Thoracic aorta (tissue), 2 donors: Measurements from ENCODE around the gene SLCO2A1. TPM values are rescaled to one million over a fixed set of nuclear protein-coding genes. Genes with fewer than 3 reads are reported as not detected.

Experiments used
- ATAC-seq: fragments of 150-250 bp; one replicate; pipeline ENCODE4 v1.8.0; 2017; ENCODE audit warnings: low read depth; ENCODE audit not compliant: insufficient number of reproducible peaks, low FRiP score
- DNase-seq: peaks from one replicate; pipeline ENCODE4 v3.0.0-alpha.2; 2020; ENCODE audit warnings: low spot score
- H3K27ac ChIP-seq, 2 donors: fragments of 200-600 bp; sonication (generic); 1 replicate in 1 of 2; 2 replicates in 1 of 2; pipeline ENCODE4 v1.5.1; 2016; ENCODE audit warnings: mild to moderate bottlenecking in 2 of 2, moderate library complexity in 2 of 2
- H3K27me3 ChIP-seq: fragments of 200-600 bp; sonication (generic); replicated peaks from 2 replicates; pipeline ENCODE4 v1.6.0; 2016; ENCODE audit warnings: mild to moderate bottlenecking; ENCODE audit not compliant: insufficient read depth
- H3K36me3 ChIP-seq: fragments of 200-600 bp; sonication (generic); one replicate; pipeline ENCODE4 v1.5.1; 2016
- H3K4me1 ChIP-seq, 2 donors: fragments of 200-600 bp; sonication (generic); 1 replicate in 1 of 2; 2 replicates in 1 of 2; pipeline versions ENCODE4 v1.5.1 to v1.6.0; 2016; ENCODE audit warnings: low read depth in 2 of 2, mild to moderate bottlenecking in 1 of 2; ENCODE audit not compliant: control insufficient read depth in 1 of 2
- H3K4me3 ChIP-seq: fragments of 200-600 bp; sonication (generic); 2 replicates; pipeline ENCODE4 v1.5.1; 2016; ENCODE audit warnings: mild to moderate bottlenecking
- H3K9me3 ChIP-seq: fragments of 200-600 bp; sonication (generic); 2 replicates; pipeline ENCODE4 v1.5.1; 2016
- CTCF ChIP-seq: fragments of 200-600 bp; sonication (generic); IDR thresholded peaks from one replicate; pipeline ENCODE4 v1.5.1; 2019; ENCODE audit warnings: antibody characterized with exemption
- total RNA-seq, 2 donors: library from RNA; depleted of rRNA; stranded (reverse); fragments of >200 nt; gene quantifications; one replicate each; pipeline versions ENCODE4 v1.1.0 to v1.2.3, GENCODE V29; 2016

The SLCO2A1 gene
- total RNA-seq, 2 donors from 2014 or later = 7.9 to 115 TPM

DNA sequence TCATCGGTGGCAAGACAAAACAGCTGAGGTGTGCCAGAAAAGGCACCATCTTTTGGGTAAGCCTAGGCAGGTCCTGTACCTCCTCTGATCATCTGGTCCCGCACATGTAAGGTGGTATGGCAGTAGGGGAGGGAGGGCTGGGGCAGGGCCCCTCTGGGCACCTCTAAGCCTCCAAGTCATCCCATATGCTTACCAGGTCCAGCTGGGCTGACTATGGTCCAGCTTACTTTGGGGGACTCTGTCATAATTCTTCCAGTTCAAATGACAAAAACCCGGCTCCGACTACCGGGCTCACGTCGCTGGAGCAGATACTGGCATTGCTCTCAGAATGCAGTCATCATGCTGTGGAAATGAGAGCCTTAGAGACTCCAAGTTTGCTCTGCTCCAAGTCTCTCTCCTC is 132.2 kb downstream of the SLCO2A1 start:
- no peak for TF ChIP-seq CTCF
- ATAC-seq = no peak

GRCh38 chr3:133896002-133896761 is 133.5 kb downstream of the SLCO2A1 start:
- no peaks in the 10 kb centered on the region for H3K27me3 ChIP-seq
- no peak overlapping the region for H3K27ac ChIP-seq
- no peaks in the 10 kb centered on the region for H3K36me3 ChIP-seq
- TF ChIP-seq CTCF = no peak
- H3K4me3 ChIP-seq = peak overlapping the region; percentile 91
- H3K9me3 ChIP-seq = no peaks in the 10 kb centered on the region
- ATAC-seq = no peak
- peaks cover 0 to 7% of the 10 kb centered on the region in 2 donors for H3K4me1 ChIP-seq
- DNase-seq = no peak

More for the DNA sequence above, 132.2 kb downstream of the SLCO2A1 start:
- Histone ChIP-seq H3K9me3 (no peaks in the 10 kb centered on the region), H3K36me3 (no peaks in the 10 kb centered on the region), H3K27me3 (no peaks in the 10 kb centered on the region), H3K4me3 (no peak overlapping the region), H3K27ac (no peak overlapping the region), H3K4me1 (peaks cover 0 to 7% of the 10 kb centered on the region in 2 donors)
- no peak for DNase-seq

- H3K36me3 ChIP-seq = no peaks in the 10 kb centered on the region
- TF ChIP-seq CTCF = no peak
- DNase-seq (no peak), ATAC-seq (no peak)
- H3K27me3 ChIP-seq = no peaks in the 10 kb centered on the region
- H3K27ac ChIP-seq = no peak within 1 kb of the TSS
- H3K4me1 ChIP-seq = peaks cover 0 to 7% of the 10 kb centered on the region in 2 donors
- H3K9me3 ChIP-seq = no peaks in the 10 kb centered on the region
- peak within 1 kb of the TSS; percentile 91 for H3K4me3 ChIP-seq
These were observed 134.3 kb downstream of the SLCO2A1 start, which contains the start of gene RAB6B for GRCh38 chr3:133895208-133896001. Gene RAB6B, minus strand, starts transcription at chr3:133895882. Its CDS starts 416 bp downstream, at chr3:133895466.

DNA sequence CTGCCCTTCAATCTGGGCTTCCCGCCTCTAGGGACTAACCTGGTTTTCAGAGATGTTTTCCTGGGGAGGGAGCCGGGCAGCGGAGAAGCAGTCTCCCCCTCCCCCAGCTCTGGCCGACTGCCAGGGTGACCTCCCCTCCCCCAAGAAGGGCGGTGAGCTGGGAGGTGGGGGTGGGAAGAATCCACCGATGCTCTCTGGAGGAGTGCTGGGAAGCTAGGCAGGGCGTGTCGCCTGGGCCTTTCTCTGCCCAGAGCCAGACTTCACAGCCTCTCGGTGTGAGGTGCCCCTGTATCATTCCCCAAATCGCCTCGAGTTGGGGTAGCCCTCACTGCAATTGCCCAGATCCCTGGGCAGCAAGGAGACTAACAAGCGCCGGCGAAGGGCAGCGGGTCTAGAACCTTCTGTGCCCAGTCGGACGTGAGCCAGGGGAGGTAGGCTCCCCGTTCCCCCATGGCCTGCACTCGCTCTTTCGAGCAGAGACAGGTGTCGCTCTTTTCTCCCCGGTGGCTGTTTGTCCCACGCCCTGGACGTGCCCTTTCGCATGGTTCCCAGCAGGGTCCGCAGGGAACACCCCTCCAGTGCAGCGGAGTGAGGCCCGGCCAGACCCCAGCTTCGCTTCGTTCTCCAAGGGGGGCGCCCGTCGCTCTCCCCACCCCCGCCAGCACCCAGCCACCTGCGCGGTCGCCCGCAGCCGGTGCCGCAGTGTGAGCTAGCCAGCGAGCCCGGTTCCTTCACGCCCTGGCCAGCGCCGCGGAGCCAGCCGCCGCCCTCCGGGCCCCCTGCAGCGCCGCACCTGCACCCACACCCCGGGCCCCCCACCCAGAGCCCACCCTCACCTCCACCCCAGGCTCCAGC is 135.1 kb downstream of the SLCO2A1 start:
- H3K27me3 ChIP-seq = no peaks in the 10 kb centered on the region
- ATAC-seq = no peak
- peak overlapping the region; percentile 91 for H3K4me3 ChIP-seq

More for the DNA sequence above, 135.1 kb downstream of the SLCO2A1 start:
- no peak for DNase-seq
- peaks cover 0 to 7% of the 10 kb centered on the region in 2 donors for H3K4me1 ChIP-seq
- TF ChIP-seq CTCF = no peak
- no peak overlapping the region for H3K27ac ChIP-seq
- H3K36me3 ChIP-seq = no peaks in the 10 kb centered on the region
- no peaks in the 10 kb centered on the region for H3K9me3 ChIP-seq
